Stimulated activated CD4-positive, alpha-beta T cell treated with anti-CD3 and anti-CD28 coated beads, Interleukin-1b, Interleukin-23, amount 100 ng/mL, for 24 hours (primary cell): ENCODE measurements around the gene CEMIP2.

Experiments
- DNase-seq, 4 experiments: peaks; one replicate each; pipeline ENCODE4 v3.0.0-alpha.2; 2020; ENCODE audit warnings: low read depth in 4 of 4, low spot score in 1 of 4

CEMIP2 gene

GRCh38 chr9:71752352-71752751, 16.0 kb downstream of the CEMIP2 start:
- DNase-seq, result no peak

- DNase-seq, result no peak
These were observed 20.0 kb downstream of the CEMIP2 start for GRCh38 chr9:71748280-71748743.

- DNase-seq, result no peak
These were observed 20.7 kb downstream of the CEMIP2 start for GRCh38 chr9:71747576-71747975.

GRCh38 chr9:71746758-71747125, 21.6 kb downstream of the CEMIP2 start:
- DNase-seq, result no peak

GRCh38 chr9:71746023-71746757, 22.1 kb downstream of the CEMIP2 start:
- no peak for DNase-seq

GRCh38 chr9:71744754-71745521, 23.4 kb downstream of the CEMIP2 start:
- DNase-seq, result no peak

- no peak for DNase-seq
These were observed 24.4 kb downstream of the CEMIP2 start for GRCh38 chr9:71743882-71744281.

- no peak for DNase-seq
These were observed 25.1 kb downstream of the CEMIP2 start for GRCh38 chr9:71743217-71743705.

- no peak for DNase-seq
These were observed 25.6 kb downstream of the CEMIP2 start for GRCh38 chr9:71742703-71743102.

- no peak for DNase-seq
These were observed 26.2 kb downstream of the CEMIP2 start for GRCh38 chr9:71741926-71742648.

- no peak for DNase-seq
These were observed 28.1 kb downstream of the CEMIP2 start for GRCh38 chr9:71740199-71740598.

GRCh38 chr9:71737455-71737854, 30.9 kb downstream of the CEMIP2 start:
- DNase-seq, result no peak

- no peak for DNase-seq
These were observed 32.1 kb downstream of the CEMIP2 start for GRCh38 chr9:71736236-71736635.

- DNase-seq, result no peak
These were observed 33.4 kb downstream of the CEMIP2 start for GRCh38 chr9:71734950-71735349.

GRCh38 chr9:71733176-71733575, 35.1 kb downstream of the CEMIP2 start:
- DNase-seq, result no peak

- DNase-seq, result no peak
These were observed 38.3 kb downstream of the CEMIP2 start for GRCh38 chr9:71729816-71730526.

GRCh38 chr9:71726723-71727122, 41.6 kb downstream of the CEMIP2 start:
- no peak for DNase-seq

GRCh38 chr9:71725590-71726338, 42.5 kb downstream of the CEMIP2 start:
- DNase-seq, result no peak

- DNase-seq, result no peak
These were observed 46.5 kb downstream of the CEMIP2 start for GRCh38 chr9:71721855-71722254.

- no peak for DNase-seq
These were observed 48.8 kb downstream of the CEMIP2 start for GRCh38 chr9:71719562-71719961.
